ENCODE measurements around the gene GNA12. TPM values are rescaled to one million over a fixed set of nuclear protein-coding genes. Genes with fewer than 3 reads are reported as not detected.

The GNA12 gene
- total and polyA plus RNA-seq, 2 experiments from 2014 or later: 11.2 to 13.8 TPM

- Histone ChIP-seq H4K20me1 (ENCODE audit: insufficient read depth) (no peaks in the 10 kb centered on the region), H3K79me2 (ENCODE audit: insufficient read depth) (no peaks in the 10 kb centered on the region), H3K4me2 (ENCODE audit: unreplicated experiment) (peak overlapping the region; percentile 78), H3K9me3 (ENCODE audit: low read depth) (no peaks in the 10 kb centered on the region), H3K27me3 (replicated peaks; ENCODE audit: insufficient read depth) (no peaks in the 10 kb centered on the region), H3F3A (ENCODE audit: insufficient read depth) (peaks cover 9% of the 10 kb centered on the region), H3K4me3 (peak overlapping the region; percentile 41; the same call in 1 of the 2 replicates), H3K9ac (peak overlapping the region; percentile 85), H3K27ac (peak overlapping the region; percentile 95), H3K36me3 (ENCODE audit: low read depth) (no peaks in the 10 kb centered on the region), H3K9me2 (ENCODE audit: insufficient read depth) (no peaks in the 10 kb centered on the region), H3K4me1 (ENCODE audit: insufficient read depth) (peaks cover 15% of the 10 kb centered on the region), H2AFZ (peak overlapping the region; percentile 93)
- TF ChIP-seq EZH2 (IDR thresholded peaks at IDR 0.05; ENCODE audit: insufficient read depth, poor library complexity, severe bottlenecking) (no peak), EZH2phosphoT487 (IDR thresholded peaks at IDR 0.05; ENCODE audit: insufficient read depth, low read depth) (no peak)
- 79 to 81% methylated on average over 12 of the region's 12 CpGs for WGBS, 2 experiments (ENCODE audit: low coverage in 1 of 2, low lambda C conversion rate in 2 of 2, missing lambda C conversion rate in 2 of 2)
- in situ Hi-C loops (cut with MboI): loop anchor here (25.0 kb wide), 1 partner anchor 1748 kb away; no protein-coding TSS in a partner anchor
- peak; percentile 39 for DNase-seq
These were observed 20.3 kb upstream of the GNA12 start for GRCh38 chr7:2864204-2864985.

- no peaks in the 10 kb centered on the region for H3K36me3 ChIP-seq (ENCODE audit: low read depth)
- H3K27me3 ChIP-seq (replicated peaks; ENCODE audit: insufficient read depth): no peaks in the 10 kb centered on the region
- no peak for TF ChIP-seq EZH2 (IDR thresholded peaks at IDR 0.05; ENCODE audit: insufficient read depth, poor library complexity, severe bottlenecking)
- H4K20me1 ChIP-seq (ENCODE audit: insufficient read depth): no peaks in the 10 kb centered on the region
- no peaks in the 10 kb centered on the region for H3K9me3 ChIP-seq (ENCODE audit: low read depth)
- peaks cover 15% of the 10 kb centered on the region for H3K4me1 ChIP-seq (ENCODE audit: insufficient read depth)
- in situ Hi-C loops (cut with MboI): loop anchor here (25.0 kb wide), 1 partner anchor 1749 kb away; no protein-coding TSS in a partner anchor
- H2AFZ ChIP-seq: peak overlapping the region; percentile 93
- peak overlapping the region; percentile 54 for H3K4me3 ChIP-seq
- peak overlapping the region; percentile 95 for H3K27ac ChIP-seq
- no peaks in the 10 kb centered on the region for H3K9me2 ChIP-seq (ENCODE audit: insufficient read depth)
- H3K4me2 ChIP-seq (ENCODE audit: unreplicated experiment): peak overlapping the region; percentile 78
- WGBS, 2 experiments (ENCODE audit: low coverage in 1 of 2, low lambda C conversion rate in 2 of 2, missing lambda C conversion rate in 2 of 2): 18% methylated on average over 18 of the region's 18 CpGs
- peaks cover 9% of the 10 kb centered on the region for H3F3A ChIP-seq (ENCODE audit: insufficient read depth)
- no peaks in the 10 kb centered on the region for H3K79me2 ChIP-seq (ENCODE audit: insufficient read depth)
- H3K9ac ChIP-seq: peak overlapping the region; percentile 85
- peak; percentile 97 for DNase-seq
These were observed 19.5 kb upstream of the GNA12 start for GRCh38 chr7:2863461-2864066.

DNA sequence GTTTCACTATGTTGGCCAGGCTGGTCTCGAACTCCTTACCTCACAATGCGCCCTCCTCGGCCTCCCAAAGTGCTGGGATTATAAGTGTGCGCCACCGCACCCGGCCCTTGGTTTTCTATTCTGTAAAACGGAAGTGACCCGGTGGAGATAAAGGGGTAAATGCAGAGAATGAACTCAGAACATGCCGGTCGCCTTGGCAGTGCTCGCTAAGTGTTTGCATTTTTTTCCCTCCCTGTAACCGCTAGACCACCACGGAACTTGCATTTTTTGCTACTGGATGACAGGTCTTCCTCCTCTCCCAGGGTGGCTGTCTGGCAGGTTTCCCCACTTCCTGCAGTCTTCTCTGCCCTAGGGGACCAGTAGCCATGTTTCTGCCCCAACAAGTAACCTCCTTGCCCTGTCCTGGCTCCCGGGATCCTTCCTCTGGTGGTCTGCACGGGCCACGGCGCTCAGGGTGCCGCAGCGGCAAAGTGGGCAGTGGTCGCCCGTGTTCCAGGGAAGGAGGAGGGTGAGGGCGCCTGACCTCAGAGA is 18.8 kb upstream of the GNA12 start:
- no peak for DNase-seq
- no peaks in the 10 kb centered on the region for H3K9me3 ChIP-seq (ENCODE audit: low read depth)
- peak overlapping the region; percentile 93 for H2AFZ ChIP-seq
- no peaks in the 10 kb centered on the region for H3K9me2 ChIP-seq (ENCODE audit: insufficient read depth)
- H3K36me3 ChIP-seq (ENCODE audit: low read depth): no peaks in the 10 kb centered on the region
- H3K27ac ChIP-seq: peak overlapping the region; percentile 95
- no peaks in the 10 kb centered on the region for H3K27me3 ChIP-seq (replicated peaks; ENCODE audit: insufficient read depth)
- TF ChIP-seq EZH2phosphoT487 (IDR thresholded peaks at IDR 0.05; ENCODE audit: insufficient read depth, low read depth) (no peak), EZH2 (IDR thresholded peaks at IDR 0.05; ENCODE audit: insufficient read depth, poor library complexity, severe bottlenecking) (no peak)
- H4K20me1 ChIP-seq (ENCODE audit: insufficient read depth): no peaks in the 10 kb centered on the region
- WGBS, 2 experiments (ENCODE audit: low coverage in 1 of 2, low lambda C conversion rate in 2 of 2, missing lambda C conversion rate in 2 of 2): 89 to 90% methylated on average over 22 of the region's 22 CpGs
- peak overlapping the region; percentile 54 for H3K4me3 ChIP-seq
- in situ Hi-C loops (cut with MboI): loop anchor here (25.0 kb wide), 1 partner anchor 1749 kb away; no protein-coding TSS in a partner anchor
- peak overlapping the region; percentile 85 for H3K9ac ChIP-seq
- peaks cover 15% of the 10 kb centered on the region for H3K4me1 ChIP-seq (ENCODE audit: insufficient read depth)
- peak overlapping the region; percentile 66 for H3K4me2 ChIP-seq (ENCODE audit: unreplicated experiment)
- H3F3A ChIP-seq (ENCODE audit: insufficient read depth): peaks cover 9% of the 10 kb centered on the region
- H3K79me2 ChIP-seq (ENCODE audit: insufficient read depth): no peaks in the 10 kb centered on the region

DNA sequence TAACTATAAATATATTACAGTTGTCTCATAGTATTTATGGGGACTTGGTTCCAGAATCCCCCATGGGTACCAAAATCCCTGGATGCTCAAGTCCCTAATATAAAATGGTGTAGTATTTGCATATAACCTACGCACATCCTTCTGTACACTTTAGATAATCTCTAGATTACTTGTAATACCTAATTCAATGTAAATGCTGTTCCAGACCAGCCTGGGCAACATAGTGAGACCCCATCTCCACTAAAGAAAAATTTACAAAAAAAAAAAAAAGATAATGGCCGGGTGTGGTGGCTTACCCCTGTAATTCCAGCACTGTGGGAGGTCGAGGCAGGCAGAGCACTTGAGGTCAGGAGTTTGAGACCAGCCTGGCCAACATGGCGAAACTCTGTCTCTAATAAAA is 17.4 kb upstream of the GNA12 start:
- H3K9me2 ChIP-seq (ENCODE audit: insufficient read depth): no peaks in the 10 kb centered on the region
- H4K20me1 ChIP-seq (ENCODE audit: insufficient read depth): no peaks in the 10 kb centered on the region
- in situ Hi-C loops (cut with MboI): loop anchor here (25.0 kb wide), 1 partner anchor 1751 kb away; no protein-coding TSS in a partner anchor
- H3K4me3 ChIP-seq: no peak overlapping the region
- no peaks in the 10 kb centered on the region for H3K36me3 ChIP-seq (ENCODE audit: low read depth)
- TF ChIP-seq EZH2 (IDR thresholded peaks at IDR 0.05; ENCODE audit: insufficient read depth, poor library complexity, severe bottlenecking): no peak
- TF ChIP-seq EZH2phosphoT487 (IDR thresholded peaks at IDR 0.05; ENCODE audit: insufficient read depth, low read depth): no peak
- no peak overlapping the region for H2AFZ ChIP-seq
- DNase-seq: no peak
- H3K9ac ChIP-seq: no peak overlapping the region
- WGBS, 2 experiments (ENCODE audit: low coverage in 1 of 2, low lambda C conversion rate in 2 of 2, missing lambda C conversion rate in 2 of 2): 76 to 80% methylated on average over 4 of the region's 4 CpGs
- H3K4me2 ChIP-seq (ENCODE audit: unreplicated experiment): no peak overlapping the region
- peaks cover 15% of the 10 kb centered on the region for H3K4me1 ChIP-seq (ENCODE audit: insufficient read depth)
- no peaks in the 10 kb centered on the region for H3K79me2 ChIP-seq (ENCODE audit: insufficient read depth)
- H3K27me3 ChIP-seq (replicated peaks; ENCODE audit: insufficient read depth): no peaks in the 10 kb centered on the region
- H3K9me3 ChIP-seq (ENCODE audit: low read depth): no peaks in the 10 kb centered on the region
- H3F3A ChIP-seq (ENCODE audit: insufficient read depth): peaks cover 9% of the 10 kb centered on the region
- H3K27ac ChIP-seq: no peak overlapping the region

Data from GM23248 (cell line).